Breast epithelium (tissue), 4 donors: ENCODE results near the gene RNF19B. TPM values are rescaled to one million over a fixed set of nuclear protein-coding genes. Genes with fewer than 3 reads are reported as not detected.

Source experiments
- DNase-seq, 2 donors: peaks; one replicate each; pipeline ENCODE4 v3.0.0-alpha.2; 2019; ENCODE audit warnings: low spot score in 2 of 2
- H3K27ac ChIP-seq, 2 donors: fragments of 200-600 bp; sonication (generic) in 1 of 2; one replicate each; pipeline ENCODE4 v1.5.1; 2016 to 2019; ENCODE audit warnings: mild to moderate bottlenecking in 1 of 2
- H3K27me3 ChIP-seq, 2 donors: fragments of 200-600 bp; sonication (generic) in 1 of 2; one replicate each; pipeline versions ENCODE4 v1.5.1 to v1.6.0; 2017 to 2019; ENCODE audit warnings: control low read depth in 1 of 2, mild to moderate bottlenecking in 1 of 2
- H3K36me3 ChIP-seq: fragments of 200-600 bp; one replicate; pipeline ENCODE4 v1.5.1; 2019
- H3K4me1 ChIP-seq, 2 donors: fragments of 200-600 bp; sonication (generic); one replicate each; pipeline ENCODE4 v1.5.1; 2016 to 2019; ENCODE audit warnings: control low read depth in 1 of 2
- H3K4me3 ChIP-seq, 3 donors: fragments of 200-600 bp; sonication (generic); 1 replicate in 2 of 3; 2 replicates in 1 of 3; pipeline ENCODE4 v1.5.1; 2016 to 2019; ENCODE audit warnings: mild to moderate bottlenecking in 3 of 3, moderate library complexity in 2 of 3
- H3K9me3 ChIP-seq, 2 donors: fragments of 200-600 bp; sonication (generic) in 1 of 2; one replicate each; pipeline ENCODE4 v1.5.1; 2016 to 2019; ENCODE audit warnings: control low read depth in 1 of 2
- POLR2A ChIP-seq: fragments of 450-650 bp; IDR thresholded peaks from one replicate; pipeline ENCODE4 v1.6.1; 2016; ENCODE audit warnings: antibody characterized with exemption, mild to moderate bottlenecking, moderate library complexity
- POLR2AphosphoS5 ChIP-seq, 3 donors: sonication (generic); formaldehyde crosslinking; IDR thresholded peaks; one replicate each; pipeline ENCODE4 v1.6.1; 2017; ENCODE audit warnings: antibody characterized with exemption in 3 of 3
- intact Hi-C: fragments of 100-400 bp; cut with DNase I; formaldehyde crosslinking; loops from one replicate; pipeline ENCODE4 v1.15.1; 2023; ENCODE audit warnings: low total_unique reads
- total RNA-seq, 3 donors: library from RNA; depleted of rRNA; stranded (reverse); fragments of >200 nt; gene quantifications; one replicate each; pipeline ENCODE4 v1.1.0, GENCODE V29; 2016
- TF ChIP-seq, protein P1 (sequence below), 3 donors: fragments of 450-650 bp; IDR thresholded peaks; one replicate each; pipeline ENCODE4 v1.5.1; 2016 to 2017; ENCODE audit warnings: antibody characterized with exemption in 3 of 3, mild to moderate bottlenecking in 3 of 3, moderate library complexity in 3 of 3

RNF19B gene
- total RNA-seq, 3 donors from 2014 or later = 15.7 to 22.5 (median 16.7) TPM

DNA sequence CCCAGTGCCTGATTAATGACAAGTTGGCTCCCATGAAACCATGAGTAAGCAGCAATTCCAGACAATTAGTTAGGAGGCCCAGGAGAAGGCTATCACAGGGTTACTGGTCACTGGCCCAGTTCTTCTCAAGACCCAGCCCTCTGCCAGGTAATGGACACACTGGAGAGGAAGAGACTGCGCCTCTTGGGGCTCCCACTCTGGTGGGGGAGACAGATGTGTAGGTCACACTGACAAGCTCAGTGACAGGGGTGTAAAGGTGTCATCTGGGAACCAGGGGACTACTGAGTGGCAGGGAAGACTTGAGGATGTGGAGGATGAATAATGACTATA is 73.4 kb downstream of the RNF19B start:
- TF ChIP-seq, protein P1, sequence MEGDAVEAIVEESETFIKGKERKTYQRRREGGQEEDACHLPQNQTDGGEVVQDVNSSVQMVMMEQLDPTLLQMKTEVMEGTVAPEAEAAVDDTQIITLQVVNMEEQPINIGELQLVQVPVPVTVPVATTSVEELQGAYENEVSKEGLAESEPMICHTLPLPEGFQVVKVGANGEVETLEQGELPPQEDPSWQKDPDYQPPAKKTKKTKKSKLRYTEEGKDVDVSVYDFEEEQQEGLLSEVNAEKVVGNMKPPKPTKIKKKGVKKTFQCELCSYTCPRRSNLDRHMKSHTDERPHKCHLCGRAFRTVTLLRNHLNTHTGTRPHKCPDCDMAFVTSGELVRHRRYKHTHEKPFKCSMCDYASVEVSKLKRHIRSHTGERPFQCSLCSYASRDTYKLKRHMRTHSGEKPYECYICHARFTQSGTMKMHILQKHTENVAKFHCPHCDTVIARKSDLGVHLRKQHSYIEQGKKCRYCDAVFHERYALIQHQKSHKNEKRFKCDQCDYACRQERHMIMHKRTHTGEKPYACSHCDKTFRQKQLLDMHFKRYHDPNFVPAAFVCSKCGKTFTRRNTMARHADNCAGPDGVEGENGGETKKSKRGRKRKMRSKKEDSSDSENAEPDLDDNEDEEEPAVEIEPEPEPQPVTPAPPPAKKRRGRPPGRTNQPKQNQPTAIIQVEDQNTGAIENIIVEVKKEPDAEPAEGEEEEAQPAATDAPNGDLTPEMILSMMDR (IDR thresholded peaks at IDR 0.05) = no peak
- TF ChIP-seq POLR2AphosphoS5 (IDR thresholded peaks at IDR 0.05) (no peak), POLR2A (no peak)
- Histone ChIP-seq H3K27me3 (peaks cover 5 to 30% of the 10 kb centered on the region in 2 donors), H3K4me3 (no peak overlapping the region)

DNA sequence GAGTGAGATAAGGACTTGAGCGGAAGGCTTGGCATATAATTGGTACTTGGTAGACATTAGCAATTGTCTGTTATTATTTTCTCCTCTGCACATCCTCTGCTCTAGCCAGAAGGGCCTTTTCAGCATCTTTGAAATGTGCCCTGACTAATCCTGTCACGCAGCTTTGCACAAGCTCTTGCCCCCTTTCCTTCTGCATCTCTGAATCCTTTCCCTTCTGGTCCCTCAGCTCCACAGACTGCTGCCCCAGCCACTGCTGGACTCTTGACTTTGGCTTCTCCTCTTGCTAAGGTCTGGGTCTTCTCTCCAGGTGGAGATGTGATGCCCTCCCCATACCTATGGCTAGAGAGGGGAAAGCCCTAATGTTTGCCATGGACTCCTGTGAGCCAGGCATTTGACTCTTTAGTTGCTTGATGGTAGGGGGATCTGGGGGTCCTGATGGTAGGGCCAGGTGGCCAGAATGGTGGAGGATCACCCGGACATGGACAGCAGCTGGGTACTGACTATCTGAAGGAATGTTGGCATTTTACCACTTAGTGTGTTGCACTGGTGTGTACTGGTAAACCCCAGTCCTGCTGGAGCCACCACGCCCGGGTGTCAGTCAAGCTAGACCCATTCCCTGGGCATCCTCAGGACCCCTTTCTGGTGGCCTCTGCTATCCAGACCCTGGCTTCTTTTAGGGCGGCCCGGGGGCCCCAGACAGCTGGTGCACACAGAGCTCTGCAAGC is 73.9 kb downstream of the RNF19B start:
- Histone ChIP-seq H3K36me3 (no peaks in the 10 kb centered on the region), H3K27ac (no peak overlapping the region), H3K27me3 (peaks cover 10 to 35% of the 10 kb centered on the region in 2 donors), H3K9me3 (no peaks in the 10 kb centered on the region), H3K4me1 (peaks cover 4 to 10% of the 10 kb centered on the region in 2 donors), H3K4me3 (no peak overlapping the region)
- intact Hi-C loops = no loop called here
- no peak for TF ChIP-seq POLR2AphosphoS5 (IDR thresholded peaks at IDR 0.05)
- TF ChIP-seq POLR2A = no peak
- DNase-seq = no peak

More for the DNA sequence above, 73.4 kb downstream of the RNF19B start:
- no peaks in the 10 kb centered on the region for H3K9me3 ChIP-seq
- no peaks in the 10 kb centered on the region for H3K36me3 ChIP-seq
- no peak for DNase-seq
- intact Hi-C loops = no loop called here
- no peak overlapping the region for H3K27ac ChIP-seq
- peaks cover 4 to 7% of the 10 kb centered on the region in 2 donors for H3K4me1 ChIP-seq

DNA sequence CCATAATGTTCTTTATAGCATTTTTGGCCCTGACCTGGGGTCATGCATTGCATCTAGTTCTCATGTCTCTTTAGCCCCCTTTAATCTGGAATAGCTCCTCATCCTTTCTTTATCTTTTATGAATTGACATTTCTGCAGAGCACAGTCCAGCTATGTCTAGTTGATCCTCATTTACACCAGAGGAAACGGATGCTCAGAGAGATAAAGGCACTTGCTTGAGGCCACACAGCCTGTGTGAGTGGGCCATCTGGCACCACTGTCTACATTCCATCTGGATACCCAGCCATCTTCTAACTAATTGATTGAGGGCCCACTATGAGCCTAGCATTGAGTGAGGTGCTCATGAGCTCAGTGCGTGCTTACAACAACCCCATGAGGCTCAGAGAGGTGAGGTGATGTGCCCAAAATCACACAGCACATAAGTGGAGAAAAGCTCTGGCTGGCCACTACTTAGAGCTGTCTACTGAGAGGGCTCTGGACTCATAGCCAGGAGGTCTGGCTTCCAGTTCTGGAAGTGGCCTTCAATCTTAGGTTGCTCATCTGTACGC is 74.8 kb downstream of the RNF19B start:
- Histone ChIP-seq H3K36me3 (no peaks in the 10 kb centered on the region), H3K4me3 (no peak overlapping the region), H3K27ac (no peak overlapping the region), H3K9me3 (no peaks in the 10 kb centered on the region), H3K27me3 (peaks cover 10 to 44% of the 10 kb centered on the region in 2 donors), H3K4me1 (peaks cover 4 to 10% of the 10 kb centered on the region in 2 donors)
- intact Hi-C loops = no loop called here
- TF ChIP-seq POLR2AphosphoS5 (IDR thresholded peaks at IDR 0.05) = no peak
- TF ChIP-seq, protein P1 (IDR thresholded peaks at IDR 0.05) = no peak
- no peak for TF ChIP-seq POLR2A
- DNase-seq = no peak

DNA sequence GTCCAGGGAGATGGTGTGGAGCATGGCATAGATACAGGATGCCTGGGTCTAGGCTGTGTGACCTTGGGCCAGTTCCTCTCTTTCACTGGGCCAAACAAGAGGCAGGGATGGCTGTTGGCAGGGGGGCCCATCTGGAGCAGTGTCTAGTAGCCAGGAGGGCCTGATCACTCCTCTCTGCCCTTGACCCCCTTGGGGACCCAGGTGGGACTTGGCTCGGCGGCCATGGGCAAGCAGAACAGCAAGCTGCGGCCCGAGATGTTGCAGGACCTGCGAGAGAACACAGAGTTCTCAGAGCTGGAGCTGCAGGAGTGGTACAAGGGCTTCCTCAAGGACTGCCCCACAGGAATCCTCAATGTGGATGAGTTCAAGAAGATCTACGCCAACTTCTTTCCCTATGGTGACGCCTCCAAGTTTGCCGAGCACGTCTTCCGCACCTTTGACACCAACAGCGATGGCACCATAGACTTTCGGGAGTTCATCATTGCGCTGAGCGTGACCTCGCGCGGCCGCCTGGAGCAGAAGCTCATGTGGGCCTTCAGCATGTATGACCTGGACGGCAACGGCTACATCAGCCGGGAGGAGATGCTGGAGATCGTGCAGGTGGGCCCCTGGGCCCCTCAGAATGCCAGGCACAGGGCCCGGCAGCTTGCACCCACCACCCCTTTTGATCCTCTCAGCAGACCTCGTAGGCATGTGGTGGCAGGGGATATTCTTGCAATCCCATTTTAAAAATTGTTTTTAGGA is 75.8 kb downstream of the RNF19B start:
- no peak for TF ChIP-seq POLR2A
- TF ChIP-seq, protein P1 (IDR thresholded peaks at IDR 0.05) = no peak
- TF ChIP-seq POLR2AphosphoS5 (IDR thresholded peaks at IDR 0.05) = no peak
- no peaks in the 10 kb centered on the region for H3K9me3 ChIP-seq
- H3K27me3 ChIP-seq = peaks cover 10 to 44% of the 10 kb centered on the region in 2 donors
- intact Hi-C loops = no loop called here
- no peaks in the 10 kb centered on the region for H3K36me3 ChIP-seq
- H3K4me3 ChIP-seq = no peak overlapping the region
- no peak overlapping the region for H3K27ac ChIP-seq
- H3K4me1 ChIP-seq = peaks cover 4 to 10% of the 10 kb centered on the region in 2 donors
- no peak for DNase-seq

DNA sequence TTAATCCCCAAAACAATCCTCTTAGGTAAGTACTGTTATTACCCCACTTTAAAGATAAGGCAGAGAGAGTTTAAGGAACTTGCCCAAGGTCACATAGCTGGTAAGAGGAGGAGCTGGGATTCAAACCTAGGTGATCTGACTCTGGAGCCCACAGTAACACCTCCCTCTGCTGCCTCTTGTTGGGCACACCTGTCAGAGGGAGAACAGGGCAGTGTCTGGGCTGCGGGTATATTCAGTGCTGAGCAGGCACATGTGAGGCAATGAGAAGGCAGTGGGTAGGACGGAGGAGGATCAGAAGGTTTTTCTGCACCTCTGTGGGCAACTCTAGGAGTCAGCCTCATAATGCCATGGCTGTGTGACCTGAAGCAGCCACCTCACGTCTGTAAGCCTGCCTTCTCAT is 76.5 kb downstream of the RNF19B start:
- no peak for DNase-seq
- H3K4me3 ChIP-seq = no peak overlapping the region
- peaks cover 4 to 10% of the 10 kb centered on the region in 2 donors for H3K4me1 ChIP-seq
- H3K9me3 ChIP-seq = no peaks in the 10 kb centered on the region
- peaks cover 10 to 44% of the 10 kb centered on the region in 2 donors for H3K27me3 ChIP-seq
- no peaks in the 10 kb centered on the region for H3K36me3 ChIP-seq
- TF ChIP-seq POLR2AphosphoS5 (IDR thresholded peaks at IDR 0.05) (no peak), POLR2A (no peak)
- TF ChIP-seq, protein P1 (IDR thresholded peaks at IDR 0.05) = no peak
- H3K27ac ChIP-seq = no peak overlapping the region
- intact Hi-C loops = no loop called here
